H9 (cell line): ENCODE results near the gene SLMAP. TPM values are rescaled to one million over a fixed set of nuclear protein-coding genes. Genes with fewer than 3 reads are reported as not detected.

Experiments
- DNase-seq: peaks from one replicate; pipeline ENCODE4 v3.0.0-alpha.2; 2017
- H2AFZ ChIP-seq: one replicate; pipeline ENCODE4 v1.6.1; 2013; ENCODE audit warnings: mild to moderate bottlenecking, low read length, control low read depth, moderate library complexity
- H2AK5ac ChIP-seq: 2 replicates; pipeline ENCODE4 v1.6.1; 2013; ENCODE audit warnings: low read length, control low read depth, mixed read lengths; ENCODE audit not compliant: insufficient read length
- H2BK120ac ChIP-seq: one replicate; pipeline ENCODE4 v1.6.1; 2013; ENCODE audit warnings: low read depth, mild to moderate bottlenecking, low read length, control low read depth, inconsistent platforms; ENCODE audit not compliant: poor library complexity, severe bottlenecking
- H2BK12ac ChIP-seq: 2 replicates; pipeline ENCODE4 v1.6.1; 2013; ENCODE audit warnings: low read length, control low read depth, mixed read lengths, low read depth; ENCODE audit not compliant: insufficient read length
- H2BK15ac ChIP-seq: 2 replicates; pipeline ENCODE4 v1.6.1; 2013; ENCODE audit warnings: low read depth, low read length, control low read depth
- H2BK20ac ChIP-seq: one replicate; pipeline ENCODE4 v1.6.1; 2013; ENCODE audit warnings: low read depth, mild to moderate bottlenecking, low read length, control low read depth, inconsistent platforms; ENCODE audit not compliant: poor library complexity, severe bottlenecking
- H2BK5ac ChIP-seq: 2 replicates; pipeline ENCODE4 v1.6.1; 2013; ENCODE audit warnings: low read length, control low read depth, mixed read lengths; ENCODE audit not compliant: insufficient read length
- H3K14ac ChIP-seq: 2 replicates; pipeline ENCODE4 v1.6.1; 2013; ENCODE audit warnings: low read length, control low read depth; ENCODE audit not compliant: insufficient read depth
- H3K18ac ChIP-seq: 2 replicates; pipeline ENCODE4 v1.6.1; 2013; ENCODE audit warnings: low read depth, mild to moderate bottlenecking, mixed read lengths, low read length, control low read depth; ENCODE audit not compliant: insufficient read length
- H3K23ac ChIP-seq: 2 replicates; pipeline ENCODE4 v1.6.1; 2013; ENCODE audit warnings: low read length, control low read depth, mixed read lengths, low read depth; ENCODE audit not compliant: insufficient read length
- H3K23me2 ChIP-seq: 2 replicates; pipeline ENCODE4 v1.6.1; 2013; ENCODE audit warnings: low read depth, mild to moderate bottlenecking, mixed read lengths, low read length, control low read depth; ENCODE audit not compliant: insufficient read length, poor library complexity, severe bottlenecking
- H3K27ac ChIP-seq: 2 replicates; pipeline ENCODE4 v1.5.1; 2013; ENCODE audit warnings: low read length, control low read depth, mixed read lengths, low read depth; ENCODE audit not compliant: insufficient read length
- H3K27me3 ChIP-seq: 2 replicates; pipeline ENCODE4 v1.6.1; 2013; ENCODE audit warnings: low read length, control low read depth, inconsistent platforms; ENCODE audit not compliant: insufficient read depth
- H3K4ac ChIP-seq: 2 replicates; pipeline ENCODE4 v1.6.1; 2013; ENCODE audit warnings: low read depth, mild to moderate bottlenecking, control low read depth, inconsistent platforms, low read length, moderate library complexity
- H3K4me1 ChIP-seq: 2 replicates; pipeline ENCODE4 v1.6.1; 2013; ENCODE audit warnings: low read length, control low read depth, inconsistent platforms; ENCODE audit not compliant: insufficient read depth
- H3K4me2 ChIP-seq: 2 replicates; pipeline ENCODE4 v1.6.1; 2013; ENCODE audit warnings: low read length, control low read depth, mixed read lengths; ENCODE audit not compliant: insufficient read length, insufficient read depth
- H3K56ac ChIP-seq: 2 replicates; pipeline ENCODE4 v1.6.1; 2013; ENCODE audit warnings: low read depth, mild to moderate bottlenecking, mixed read lengths, low read length, control low read depth; ENCODE audit not compliant: insufficient read length
- H3K79me1 ChIP-seq: 2 replicates; pipeline ENCODE4 v1.6.1; 2013; ENCODE audit warnings: low read depth, mild to moderate bottlenecking, moderate library complexity, low read length, control low read depth, inconsistent platforms; ENCODE audit not compliant: insufficient read depth, poor library complexity, severe bottlenecking
- H3K79me2 ChIP-seq: 2 replicates; pipeline ENCODE4 v1.6.1; 2013; ENCODE audit warnings: low read length, control low read depth, inconsistent platforms; ENCODE audit not compliant: insufficient read depth
- H3K9ac ChIP-seq: 2 replicates; pipeline ENCODE4 v1.6.1; 2013; ENCODE audit warnings: low read length, control low read depth, mixed read lengths; ENCODE audit not compliant: insufficient read length; ENCODE audit errors: extremely low read depth
- H3K9me3 ChIP-seq: one replicate; pipeline ENCODE4 v1.6.1; 2013; ENCODE audit warnings: low read depth, low read length, inconsistent platforms; ENCODE audit not compliant: control insufficient read depth
- H3T11ph ChIP-seq: one replicate; pipeline ENCODE4 v1.6.1; 2013; ENCODE audit warnings: mild to moderate bottlenecking, low read length, control low read depth, inconsistent platforms
- H4K20me1 ChIP-seq: one replicate; pipeline ENCODE4 v1.6.1; 2013; ENCODE audit not compliant: control insufficient read depth, insufficient read length, insufficient read depth
- H4K5ac ChIP-seq: 2 replicates; pipeline ENCODE4 v1.6.1; 2013; ENCODE audit warnings: low read depth, mild to moderate bottlenecking, mixed read lengths, low read length, control low read depth; ENCODE audit not compliant: insufficient read length
- H4K8ac ChIP-seq: replicated peaks from 2 replicates; pipeline ENCODE4 v1.6.1; 2013; ENCODE audit warnings: low read length, control low read depth, mixed read lengths, low read depth; ENCODE audit not compliant: insufficient read length
- H4K91ac ChIP-seq: 2 replicates; pipeline ENCODE4 v1.6.1; 2013; ENCODE audit warnings: low read depth, mild to moderate bottlenecking, moderate library complexity, mixed read lengths, low read length, control low read depth; ENCODE audit not compliant: insufficient read length
- H3K27ac Mint-ChIP-seq, 3 experiments: 2 replicates in 2 of 3; 3 replicates in 1 of 3; pipeline ENCODE4 v1.8.0; 2020 to 2021; ENCODE audit warnings: mixed read lengths in 3 of 3, mild to moderate bottlenecking in 1 of 3, moderate library complexity in 1 of 3
- H3K27me3 Mint-ChIP-seq: 2 replicates; pipeline ENCODE4 v1.8.0; 2021; ENCODE audit warnings: low read depth, mild to moderate bottlenecking, moderate library complexity, mixed read lengths
- H3K36me3 Mint-ChIP-seq, 3 experiments: 2 replicates in 2 of 3; 3 replicates in 1 of 3; pipeline ENCODE4 v1.8.0; 2020 to 2021; ENCODE audit warnings: low read depth in 3 of 3, mixed read lengths in 3 of 3; ENCODE audit not compliant: insufficient read depth in 1 of 3
- H3K4me1 Mint-ChIP-seq, 2 experiments: 2 replicates each; pipeline ENCODE4 v1.8.0; 2020; ENCODE audit warnings: mixed read lengths in 2 of 2
- H3K4me3 Mint-ChIP-seq, 2 experiments: 2 replicates in 1 of 2; 3 replicates in 1 of 2; pipeline ENCODE4 v1.8.0; 2020 to 2021; ENCODE audit warnings: mild to moderate bottlenecking in 2 of 2, mixed read lengths in 2 of 2, moderate library complexity in 1 of 2
- H3K9me3 Mint-ChIP-seq, 2 experiments: 2 replicates in 1 of 2; 3 replicates in 1 of 2; pipeline ENCODE4 v1.8.0; 2020; ENCODE audit warnings: mild to moderate bottlenecking in 2 of 2, mixed read lengths in 2 of 2, moderate library complexity in 1 of 2
- WGBS: extraction: QIAGEN DNeasy Blood & Tissue Kit; methylation state at CpG from one replicate; pipeline ENCODE4 v1.1.7; 2013; ENCODE audit warnings: missing lambda C conversion rate, low lambda C conversion rate, mixed read lengths; ENCODE audit not compliant: insufficient read length; ENCODE audit errors: extremely low coverage; 5-methylcytosine and 5-hydroxymethylcytosine counted together
- total RNA-seq: library from RNA; stranded (reverse); gene quantifications from 2 replicates; pipeline ENCODE4 v1.2.1, GENCODE V29; 2021
- TF ChIP-seq, protein P1 (sequence below): fragments of 200-600 bp; sonication (generic); conservative IDR thresholded peaks from 3 replicates; pipeline ENCODE4 v1.8.0; 2021; ENCODE audit warnings: antibody characterized with exemption, mild to moderate bottlenecking

SLMAP gene
- total RNA-seq, 1 experiment from 2014 or later = 65.1 TPM

DNA sequence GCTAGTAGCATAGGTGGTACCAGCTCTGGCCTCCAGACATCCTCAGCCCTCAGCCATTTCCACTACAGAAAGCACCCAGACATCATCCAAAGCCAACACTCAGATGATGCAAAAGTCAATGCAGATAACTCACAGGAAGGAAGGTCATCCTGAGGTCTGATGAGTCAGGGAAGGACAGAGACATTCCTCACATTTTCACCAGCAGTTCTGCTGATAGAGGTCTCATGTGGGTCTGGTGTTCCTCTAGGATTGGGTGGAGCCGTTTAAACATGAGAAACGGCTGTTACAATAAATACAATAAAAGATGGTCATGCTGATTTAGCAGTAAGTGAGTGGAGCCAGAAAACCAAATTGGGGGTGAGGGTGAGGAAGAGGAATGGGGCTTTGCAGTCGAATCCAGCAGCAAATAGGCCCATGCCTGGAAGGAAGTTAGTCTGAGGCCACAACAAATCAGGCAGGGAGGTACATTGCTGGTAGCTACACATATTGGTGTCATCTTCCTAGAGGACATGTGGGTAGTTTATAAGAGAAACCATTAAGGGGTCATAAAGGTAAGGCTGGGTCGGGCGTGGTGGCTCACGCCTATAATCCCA, 218.8 kb downstream of the SLMAP start:
- Mint-ChIP-seq H3K9me3 (no peaks in the 10 kb centered on the region), H3K27ac (peak overlapping the region in 2 of 3 experiments; percentile 17 to 80; a peak in 3 of 7 replicates), H3K27me3 (no peaks in the 10 kb centered on the region), H3K4me3 (no peak overlapping the region), H3K36me3 (no peaks in the 10 kb centered on the region; a peak in 1 of 7 replicates), H3K4me1 (peaks cover 19 to 21% of the 10 kb centered on the region in 2 experiments)
- DNase-seq = no peak
- Histone ChIP-seq H2BK15ac (no peak overlapping the region), H3K4me2 (no peak overlapping the region), H3K79me2 (no peaks in the 10 kb centered on the region), H3K79me1 (no peaks in the 10 kb centered on the region), H4K91ac (no peak overlapping the region), H2AFZ (no peak overlapping the region), H2BK120ac (no peak overlapping the region), H3K23me2 (no peaks in the 10 kb centered on the region), H2BK20ac (no peak overlapping the region), H4K20me1 (no peaks in the 10 kb centered on the region), H3K23ac (no peak overlapping the region), H3T11ph (no peak overlapping the region), H3K4ac (no peak overlapping the region), H4K8ac (no peak overlapping the region), H3K27me3 (no peaks in the 10 kb centered on the region), H3K56ac (no peak overlapping the region), H3K14ac (no peak overlapping the region; the same call in 1 of the 2 replicates), H3K27ac (no peak overlapping the region), H3K9me3 (no peaks in the 10 kb centered on the region), H3K18ac (no peak overlapping the region), H2BK12ac (no peak overlapping the region), H2AK5ac (no peak overlapping the region), H3K4me1 (no peaks in the 10 kb centered on the region; the same call in 1 of the 2 replicates), H2BK5ac (no peak overlapping the region), H4K5ac (no peak overlapping the region), H3K9ac (no peak overlapping the region)
- WGBS = no CpG with 5 or more reads among the region's 6 CpGs
- TF ChIP-seq, protein P1, sequence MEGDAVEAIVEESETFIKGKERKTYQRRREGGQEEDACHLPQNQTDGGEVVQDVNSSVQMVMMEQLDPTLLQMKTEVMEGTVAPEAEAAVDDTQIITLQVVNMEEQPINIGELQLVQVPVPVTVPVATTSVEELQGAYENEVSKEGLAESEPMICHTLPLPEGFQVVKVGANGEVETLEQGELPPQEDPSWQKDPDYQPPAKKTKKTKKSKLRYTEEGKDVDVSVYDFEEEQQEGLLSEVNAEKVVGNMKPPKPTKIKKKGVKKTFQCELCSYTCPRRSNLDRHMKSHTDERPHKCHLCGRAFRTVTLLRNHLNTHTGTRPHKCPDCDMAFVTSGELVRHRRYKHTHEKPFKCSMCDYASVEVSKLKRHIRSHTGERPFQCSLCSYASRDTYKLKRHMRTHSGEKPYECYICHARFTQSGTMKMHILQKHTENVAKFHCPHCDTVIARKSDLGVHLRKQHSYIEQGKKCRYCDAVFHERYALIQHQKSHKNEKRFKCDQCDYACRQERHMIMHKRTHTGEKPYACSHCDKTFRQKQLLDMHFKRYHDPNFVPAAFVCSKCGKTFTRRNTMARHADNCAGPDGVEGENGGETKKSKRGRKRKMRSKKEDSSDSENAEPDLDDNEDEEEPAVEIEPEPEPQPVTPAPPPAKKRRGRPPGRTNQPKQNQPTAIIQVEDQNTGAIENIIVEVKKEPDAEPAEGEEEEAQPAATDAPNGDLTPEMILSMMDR = no peak
